MM.1S (cell line): ENCODE data around the gene PCNT.

Source experiments
- CTCF ChIP-seq: fragments of 300-600 bp; sonication (generic); IDR thresholded peaks from 2 replicates; pipeline ENCODE4 v1.5.1; 2016; ENCODE audit warnings: antibody characterized with exemption, low read length, mixed read lengths
- EZH2 ChIP-seq: fragments of 300-600 bp; sonication (generic); optimal IDR thresholded peaks from 2 replicates; pipeline ENCODE3; 2017; ENCODE audit warnings: low read depth, mild to moderate bottlenecking, antibody characterized with exemption, low read length, mixed read lengths
- EZH2phosphoT487 ChIP-seq: fragments of 300-600 bp; sonication (generic); IDR thresholded peaks from 2 replicates; pipeline ENCODE4 v1.6.1; 2018; ENCODE audit warnings: antibody characterized with exemption, low read length

DNA sequence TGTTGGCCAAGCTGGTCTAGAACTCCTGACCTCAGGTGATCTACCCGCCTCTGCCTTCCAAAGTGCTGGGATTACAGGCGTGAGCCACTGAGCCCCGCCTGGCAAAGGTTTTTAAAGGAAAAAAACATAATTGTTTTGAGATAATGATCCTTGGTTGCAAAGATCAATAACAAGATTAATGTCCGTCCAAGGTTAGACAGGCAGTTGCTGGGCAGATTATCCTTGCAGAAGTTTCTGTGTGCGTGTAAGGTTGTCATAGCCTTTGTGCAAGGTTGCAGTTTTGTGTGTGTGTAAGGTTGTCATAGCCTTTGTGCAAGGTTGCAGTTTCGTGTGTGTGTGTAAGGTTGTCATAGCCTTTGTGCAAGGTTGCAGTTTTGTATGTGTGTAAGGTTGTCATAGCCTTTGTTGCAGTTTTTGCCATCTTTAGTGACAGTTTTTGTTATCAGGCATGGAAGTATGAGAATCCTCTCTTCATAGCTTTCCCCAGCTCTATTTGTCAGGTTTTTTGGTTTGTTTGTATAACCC lies 34.2 kb upstream of the PCNT start:
- TF ChIP-seq CTCF, result no peak
- no peak for TF ChIP-seq EZH2phosphoT487
- no peak for TF ChIP-seq EZH2
